ENCODE measurements around the gene ZNF148.

Gene ZNF148

DNA sequence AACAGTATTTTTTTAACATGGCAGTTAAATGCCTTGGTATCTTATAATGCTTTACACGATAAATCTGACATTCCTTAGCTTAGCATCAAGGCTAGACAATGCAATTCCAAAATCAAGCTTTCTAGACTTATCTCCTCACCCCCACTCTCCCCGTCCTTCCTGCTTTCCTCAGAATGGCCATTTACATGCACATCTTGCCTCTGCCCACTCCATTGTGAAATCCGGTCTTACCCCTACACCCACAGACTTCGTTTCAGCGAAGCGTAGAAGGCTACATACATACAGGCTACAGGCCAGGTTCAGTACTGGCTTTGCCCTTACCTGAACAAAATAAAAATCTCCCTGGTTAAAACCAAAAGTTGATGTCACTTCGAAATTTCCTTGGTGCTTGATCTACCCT, 104.0 kb downstream of the ZNF148 start:
- FAIRE-seq, result no peak

DNA sequence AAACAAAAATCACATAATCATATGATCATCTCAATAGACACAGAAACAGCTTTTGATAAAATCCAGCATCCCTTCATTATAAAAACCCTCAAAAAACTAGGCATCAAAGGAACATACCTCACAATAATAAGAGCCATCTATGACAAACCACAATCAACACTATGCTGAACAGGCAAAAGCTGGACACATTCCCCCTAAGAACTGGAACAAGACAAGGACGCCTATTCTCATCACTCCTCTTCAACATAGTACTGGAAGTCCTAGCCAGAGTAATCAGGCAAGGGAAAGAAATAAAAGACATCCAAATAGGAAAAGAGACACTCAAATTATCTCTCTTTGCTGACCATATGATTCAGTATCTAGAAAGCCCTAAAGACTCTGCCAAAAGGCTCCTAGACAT, 107.7 kb downstream of the ZNF148 start:
- no peak for FAIRE-seq

DNA sequence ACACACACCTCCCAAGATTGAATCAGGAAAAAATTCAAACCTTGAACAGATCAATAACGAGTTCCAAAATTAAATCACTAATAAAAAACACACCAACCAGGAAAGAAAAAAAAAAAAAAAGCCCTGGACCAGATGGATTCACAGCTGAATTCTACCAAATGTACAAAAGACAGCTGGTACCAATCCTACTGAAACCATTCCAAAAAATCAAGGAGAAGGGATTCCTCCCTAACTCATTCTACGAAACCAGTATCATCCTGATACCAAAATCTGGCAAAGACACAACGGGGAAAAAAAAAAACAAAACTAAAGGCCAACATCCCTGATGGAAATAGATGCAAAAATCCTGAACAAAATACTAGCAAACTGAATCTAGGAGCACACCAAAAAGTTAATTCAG, 108.2 kb downstream of the ZNF148 start:
- FAIRE-seq, result no peak

DNA sequence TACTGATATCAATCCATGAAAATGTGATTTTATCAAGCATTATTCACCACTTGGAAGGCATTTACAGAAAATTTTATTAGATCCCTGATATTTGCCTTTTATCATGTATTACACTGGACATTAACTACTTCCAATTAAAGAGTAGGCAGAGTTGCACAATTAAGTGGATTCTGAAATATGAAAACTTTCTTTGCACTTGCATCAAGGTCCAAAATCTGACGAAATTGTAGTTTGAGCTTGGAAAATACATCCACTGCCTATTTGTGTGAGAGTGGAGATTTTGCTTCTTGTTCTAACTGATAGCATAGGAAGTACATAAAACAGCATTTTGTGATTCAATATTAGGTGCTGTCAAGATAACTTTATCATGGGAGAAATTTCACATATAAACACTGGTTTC, 113.0 kb downstream of the ZNF148 start:
- no peak for FAIRE-seq

DNA sequence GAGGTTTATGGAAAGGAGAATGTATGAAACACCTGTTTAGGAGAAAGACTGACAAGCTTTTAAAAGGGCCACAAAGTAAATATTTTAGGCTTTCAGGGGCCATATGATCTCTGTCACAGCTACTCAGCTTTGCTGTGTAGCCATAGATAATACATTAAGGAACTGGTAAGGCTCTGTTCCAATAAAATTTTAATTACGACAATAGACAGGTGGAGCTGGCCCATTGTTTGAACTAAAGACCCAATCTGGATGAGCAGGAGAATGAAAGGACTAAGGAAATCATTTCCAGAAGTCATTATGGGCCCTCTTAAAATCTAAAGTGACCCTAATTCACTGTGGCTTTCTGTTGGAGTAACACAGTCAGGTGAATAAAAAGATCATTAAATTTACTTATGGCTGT, 114.1 kb downstream of the ZNF148 start:
- no peak for FAIRE-seq

DNA sequence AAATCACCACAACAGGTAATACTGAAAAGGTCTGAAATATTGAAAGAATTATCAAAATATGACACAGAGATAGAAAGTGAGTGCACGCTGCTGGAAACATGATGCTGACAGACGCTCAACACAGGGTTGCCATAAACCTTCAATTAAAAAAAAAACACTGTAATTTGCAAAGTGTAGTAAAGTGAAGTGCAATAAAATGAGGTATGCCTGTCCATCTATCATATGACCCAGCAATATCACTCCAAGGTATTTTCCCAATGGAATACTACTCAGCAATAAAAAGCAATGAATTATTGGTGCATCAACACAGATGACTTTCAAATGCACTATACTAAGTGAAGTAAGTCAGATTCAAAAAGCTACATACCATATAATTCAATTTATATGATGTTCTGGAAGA, 115.0 kb downstream of the ZNF148 start:
- FAIRE-seq, result no peak

DNA sequence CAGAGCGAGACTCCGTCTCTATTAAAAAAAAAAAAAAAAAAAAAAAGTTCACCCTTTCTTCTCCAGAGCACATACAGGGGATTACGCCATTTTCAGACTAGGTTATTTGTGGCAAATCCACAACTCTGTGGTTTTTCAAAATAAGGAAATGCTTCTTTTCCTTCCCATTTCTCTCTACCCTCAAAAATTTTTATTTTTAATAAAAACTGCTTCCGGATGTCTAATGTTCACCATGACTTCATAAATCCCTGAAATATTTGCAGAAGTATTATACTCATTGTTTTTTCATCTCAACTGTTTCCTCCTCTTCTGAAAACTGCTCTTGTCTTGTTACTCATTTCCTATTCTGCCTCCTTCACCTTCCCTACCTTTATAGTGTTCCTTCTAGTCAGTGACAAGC, 117.6 kb downstream of the ZNF148 start:
- FAIRE-seq, result no peak

DNA sequence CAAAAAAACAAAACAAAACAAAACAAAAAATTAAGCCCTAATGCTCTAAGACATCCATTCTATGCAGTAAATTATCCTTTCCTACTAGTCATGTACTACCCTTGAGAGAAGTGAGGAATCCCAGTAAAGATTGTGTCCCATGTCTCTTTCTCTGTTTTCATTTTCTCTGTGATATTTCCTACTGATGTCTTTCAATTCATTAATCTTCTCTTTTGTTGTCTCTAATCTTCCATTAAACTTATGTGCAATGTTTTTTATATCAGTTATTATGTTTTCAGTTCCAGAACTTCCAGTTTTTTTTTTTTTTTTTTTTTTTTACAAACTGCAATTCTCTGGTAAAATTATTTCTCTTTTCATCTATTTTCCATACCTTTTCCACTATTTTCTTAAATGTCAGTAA, 118.5 kb downstream of the ZNF148 start:
- FAIRE-seq, result no peak

DNA sequence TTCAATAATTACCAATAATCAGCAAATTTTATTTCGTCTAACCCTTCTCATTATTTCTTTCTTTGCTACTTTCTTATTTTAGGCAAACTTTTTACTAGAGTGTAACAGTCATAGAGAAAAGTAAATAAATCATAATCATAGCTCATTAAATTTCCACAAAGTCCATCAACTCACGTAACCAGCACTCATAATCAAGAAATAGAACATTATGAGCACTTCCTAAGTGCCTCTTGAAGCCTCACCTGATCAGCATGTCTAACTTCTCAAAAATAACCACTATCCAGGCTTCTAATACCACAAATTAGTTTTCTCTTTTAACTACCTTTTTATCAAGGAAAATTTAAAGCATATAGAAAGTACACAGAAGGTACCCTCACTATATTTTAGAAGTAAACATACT, 124.2 kb downstream of the ZNF148 start:
- no peak for FAIRE-seq

DNA sequence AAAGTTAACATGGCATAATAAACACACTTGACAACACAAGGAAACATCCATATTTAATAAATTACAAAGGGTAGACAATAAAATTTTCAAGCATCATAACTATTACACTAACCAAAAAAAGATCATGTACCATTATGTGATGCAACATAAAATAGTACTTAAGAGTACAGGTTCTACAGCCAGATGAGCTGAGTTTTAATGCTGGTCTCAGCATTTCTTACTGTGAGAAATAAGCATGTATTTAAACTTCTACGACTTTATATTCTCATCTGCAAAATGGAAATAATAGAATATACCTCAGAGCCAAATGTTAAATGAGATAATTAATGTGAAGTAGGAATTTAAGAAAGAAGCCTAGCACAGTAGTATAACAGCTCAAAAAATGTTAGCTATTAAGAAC, 128.9 kb downstream of the ZNF148 start:
- FAIRE-seq, result no peak

DNA sequence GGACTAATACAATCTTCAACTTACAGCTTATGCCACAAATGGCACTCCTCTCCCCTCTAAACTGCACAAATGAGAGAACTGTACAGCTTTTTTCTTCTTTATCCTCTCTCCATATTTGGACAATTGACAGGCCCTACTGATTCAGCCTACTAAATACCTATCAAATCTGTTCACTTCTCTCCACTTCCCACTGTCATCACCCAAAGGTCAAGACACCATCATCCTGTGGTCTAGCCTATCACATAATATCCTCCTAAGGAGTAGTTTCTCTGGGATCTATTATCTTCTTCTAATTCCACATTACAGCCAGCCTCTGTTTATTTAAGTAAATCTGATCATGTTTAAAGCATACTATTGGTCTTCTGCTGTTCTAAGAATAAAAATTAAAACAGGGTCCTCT, 129.6 kb downstream of the ZNF148 start:
- no peak for FAIRE-seq

DNA sequence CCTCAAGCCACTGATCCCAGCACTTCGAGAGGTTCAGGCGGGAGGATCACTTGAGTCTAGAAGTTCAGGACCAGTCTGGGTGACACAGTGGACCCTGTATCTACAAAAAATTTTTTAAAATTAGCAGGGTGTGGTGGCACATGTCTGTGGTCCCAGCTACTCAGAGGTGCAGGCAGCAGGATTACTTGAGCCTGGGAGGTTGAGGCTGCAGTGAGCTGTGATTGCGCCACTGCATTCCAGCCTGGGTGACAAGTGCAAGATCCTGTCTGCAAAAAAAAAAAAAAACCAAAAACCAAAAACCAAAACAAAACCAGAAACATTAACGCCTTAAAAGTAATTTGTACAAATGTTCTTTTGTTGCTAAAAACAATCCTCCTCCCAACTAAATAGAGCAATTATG, 134.6 kb downstream of the ZNF148 start:
- FAIRE-seq, result no peak

DNA sequence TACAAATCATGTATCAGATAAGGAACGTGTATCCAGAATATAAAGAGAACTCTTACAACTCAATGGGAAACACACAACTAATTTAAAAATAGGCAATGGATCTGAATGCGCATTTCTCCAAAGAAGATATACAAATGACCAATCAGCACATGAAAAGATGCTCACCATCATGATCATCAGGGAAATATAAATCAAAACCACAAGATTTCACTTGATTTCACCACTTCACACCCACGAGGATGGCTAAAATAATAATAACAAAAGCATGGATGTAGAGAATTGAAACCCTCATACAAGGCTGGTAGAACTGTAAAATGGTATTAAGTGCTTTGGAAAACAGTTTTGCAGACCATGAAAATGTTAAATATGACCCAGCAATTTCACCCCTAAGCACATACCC, 135.9 kb downstream of the ZNF148 start:
- no peak for FAIRE-seq

DNA sequence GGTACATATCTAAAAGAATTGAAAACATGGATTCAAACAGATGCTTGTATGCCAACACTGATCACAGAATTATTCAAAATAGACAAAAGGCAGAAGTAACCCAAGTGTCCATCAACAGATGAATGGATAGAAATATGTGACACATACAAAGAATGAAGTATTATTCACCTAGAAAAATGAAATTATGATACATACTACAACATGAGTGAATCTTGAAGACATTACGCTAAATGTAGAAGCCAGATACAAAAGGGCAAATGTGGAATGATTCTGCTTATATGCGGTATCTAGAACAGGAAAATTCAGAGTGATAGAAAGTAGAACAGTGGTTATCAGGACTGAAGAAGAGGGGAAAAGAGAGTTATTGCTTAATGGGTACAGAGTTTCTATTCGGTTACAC, 136.4 kb downstream of the ZNF148 start:
- no peak for FAIRE-seq

DNA sequence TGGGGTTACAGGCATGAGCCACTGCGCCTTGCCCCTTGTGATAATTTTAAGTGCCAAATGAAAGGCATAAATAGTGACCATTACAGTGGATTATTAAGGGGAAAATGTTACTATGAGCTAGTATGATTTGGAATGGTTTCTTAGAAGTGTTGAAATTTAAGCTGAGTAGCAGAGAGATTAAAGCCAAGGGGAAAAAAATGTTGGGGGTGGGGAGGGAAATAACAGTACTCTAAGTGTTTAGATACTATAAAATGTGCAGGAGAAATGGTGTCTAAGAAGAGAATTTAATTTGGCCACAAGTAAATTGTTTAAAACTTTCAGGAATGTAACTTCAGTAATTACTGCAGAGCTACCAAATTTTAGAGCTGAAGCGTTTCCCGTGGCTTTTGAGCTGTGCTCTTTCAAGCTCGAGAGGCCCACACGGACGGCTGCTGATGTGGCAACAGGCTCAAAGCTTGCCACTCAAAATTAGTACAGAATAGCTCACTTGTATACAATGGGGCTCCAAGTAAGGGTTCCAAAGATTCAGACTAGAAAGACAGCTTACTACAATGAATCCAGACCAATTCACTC, 138.7 kb downstream of the ZNF148 start:
- FAIRE-seq, result no peak

DNA sequence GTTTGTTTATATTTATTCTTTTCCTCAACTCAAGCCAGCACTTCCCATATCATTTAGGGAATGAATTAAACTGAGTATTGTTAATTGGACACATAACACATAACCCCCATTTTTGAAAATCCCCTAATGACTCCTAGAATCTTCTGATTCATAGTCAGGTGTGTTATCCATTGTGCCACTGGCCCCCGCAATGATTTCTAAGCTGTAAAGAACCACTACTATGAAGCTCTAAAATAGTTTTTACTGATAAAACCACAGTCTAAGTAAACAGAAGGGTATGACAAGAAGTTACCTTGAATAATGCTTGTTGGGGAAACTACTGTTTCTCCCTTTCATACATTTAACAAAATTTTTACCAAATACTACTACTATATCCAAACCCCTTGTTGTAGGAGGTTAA, 140.3 kb downstream of the ZNF148 start:
- FAIRE-seq, result no peak

DNA sequence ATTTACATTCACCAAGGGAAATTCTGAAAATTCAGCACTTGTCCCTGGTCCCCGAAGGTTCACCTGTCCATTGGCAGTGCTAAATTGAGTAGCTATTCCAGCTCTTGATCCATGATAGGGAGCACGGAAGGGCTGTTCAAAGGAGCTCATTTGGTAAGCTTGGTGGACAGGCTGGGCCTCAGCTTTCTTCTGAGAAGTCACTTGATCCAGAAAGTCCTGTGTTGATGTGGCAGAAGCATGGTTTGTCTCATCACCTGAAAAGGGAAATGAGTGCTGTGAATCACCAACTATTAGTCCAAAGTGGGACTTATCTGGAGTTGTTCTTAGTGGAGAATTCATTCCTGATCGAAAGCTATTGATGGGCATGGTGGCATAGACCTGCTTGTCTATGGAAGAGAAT, 142.7 kb downstream of the ZNF148 start:
- FAIRE-seq, result no peak

DNA sequence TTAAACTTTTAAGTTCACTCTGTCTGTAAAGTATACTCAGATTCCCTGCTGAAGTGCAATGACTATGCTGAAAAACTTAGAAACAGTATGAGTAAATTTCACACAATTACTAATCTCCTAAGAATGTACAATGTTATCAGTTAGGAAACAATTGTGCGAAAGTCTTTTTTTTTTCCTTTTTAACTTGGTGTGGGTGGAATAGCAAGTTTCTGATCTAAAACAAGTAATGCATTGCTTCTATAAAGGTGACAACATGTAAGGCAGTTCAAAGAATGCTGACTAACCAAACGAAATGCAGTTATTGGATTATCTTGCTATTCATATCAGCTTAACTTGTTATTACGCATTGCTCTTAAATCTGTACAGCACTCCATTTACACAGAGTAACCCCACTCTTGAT, 143.2 kb downstream of the ZNF148 start:
- no peak for FAIRE-seq

DNA sequence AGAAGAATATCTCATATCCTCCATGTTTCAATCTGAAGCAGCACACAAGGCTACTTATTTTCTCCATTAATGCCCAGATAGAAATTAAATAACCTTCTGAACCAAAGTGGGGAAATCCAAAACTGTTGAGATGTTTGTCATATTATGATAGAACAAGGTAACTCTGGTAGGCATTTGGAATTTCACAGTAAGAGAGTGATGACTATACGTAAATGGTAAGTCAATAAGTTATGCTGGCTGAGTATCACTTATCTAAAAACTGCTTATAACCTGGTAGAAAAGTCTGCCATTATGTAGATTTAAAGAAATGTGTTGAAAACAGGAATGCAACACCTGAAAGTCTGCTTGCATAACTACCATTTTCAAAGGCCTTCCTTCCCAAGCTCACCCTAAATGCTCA, 145.4 kb downstream of the ZNF148 start:
- FAIRE-seq, result no peak

DNA sequence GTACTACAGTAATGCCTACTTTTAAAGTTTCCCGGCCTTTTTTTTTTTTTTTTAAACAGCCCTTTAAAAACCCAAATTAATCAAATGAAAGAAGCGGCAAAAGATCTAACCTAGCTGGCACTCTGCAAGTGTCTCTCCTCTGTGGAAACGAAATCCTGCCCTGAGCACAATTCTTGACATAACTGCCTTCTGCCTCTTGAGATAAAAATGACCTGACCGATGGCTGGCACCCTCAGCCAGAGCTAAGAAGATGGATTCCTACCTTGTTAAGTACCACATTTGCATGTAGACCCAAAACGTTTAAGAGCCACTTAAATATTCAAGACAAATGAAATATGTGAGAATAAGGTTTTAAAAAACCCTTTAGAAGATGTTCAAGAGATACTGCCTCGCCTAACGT, 146.0 kb downstream of the ZNF148 start:
- FAIRE-seq, result no peak

DNA sequence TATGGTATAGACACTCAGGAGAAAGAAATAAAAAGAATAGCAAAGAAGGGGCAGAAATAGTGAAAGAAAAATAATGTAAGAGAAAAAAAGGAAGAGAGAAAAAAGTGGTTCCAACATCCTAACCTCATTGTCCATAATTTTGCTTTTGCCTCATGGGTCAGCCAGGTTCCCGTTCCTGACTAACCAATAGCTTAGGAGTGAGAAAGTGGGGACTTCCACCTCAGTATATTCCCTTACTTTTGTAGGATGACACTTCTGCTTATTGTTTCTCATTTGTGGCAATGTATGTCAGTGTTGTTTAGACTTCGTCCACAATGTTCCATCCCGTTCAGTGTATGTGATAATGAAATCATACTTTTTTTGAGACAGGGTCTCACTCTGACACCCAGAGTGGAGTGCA, 153.3 kb downstream of the ZNF148 start:
- FAIRE-seq, result no peak

DNA sequence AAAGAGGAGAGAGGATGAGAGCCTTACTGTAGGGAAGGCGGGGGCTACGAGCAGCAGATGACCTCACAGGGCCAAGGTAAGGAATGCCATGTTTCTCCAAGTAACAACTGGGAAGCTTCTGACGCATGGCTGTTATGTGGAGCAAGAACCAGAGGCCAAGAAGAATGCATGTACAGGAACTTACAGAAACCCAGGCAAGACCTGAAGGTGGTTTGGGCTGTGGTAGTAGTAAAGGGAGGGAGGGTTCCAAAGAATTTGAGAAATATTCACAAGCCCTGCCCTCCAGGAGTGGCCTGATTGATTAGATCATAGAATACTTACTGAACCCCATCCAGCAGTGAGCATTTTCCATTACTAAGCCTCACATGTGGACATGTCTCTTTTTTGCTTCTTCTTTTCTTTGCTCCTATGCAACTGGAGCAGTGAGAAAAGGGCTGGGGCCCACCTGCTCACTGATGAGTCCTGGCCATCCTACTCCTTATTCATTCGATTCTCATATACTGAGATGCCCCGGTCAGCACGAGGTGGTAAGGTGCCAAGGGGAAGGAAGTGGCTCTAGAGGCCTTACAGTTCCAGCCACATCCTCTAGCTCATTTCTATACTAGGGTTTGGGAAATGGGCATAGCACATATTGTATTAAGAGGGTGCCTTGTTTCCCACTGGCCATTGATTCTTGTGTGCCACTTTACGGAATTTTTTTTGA, 154.2 kb downstream of the ZNF148 start:
- FAIRE-seq, result no peak

DNA sequence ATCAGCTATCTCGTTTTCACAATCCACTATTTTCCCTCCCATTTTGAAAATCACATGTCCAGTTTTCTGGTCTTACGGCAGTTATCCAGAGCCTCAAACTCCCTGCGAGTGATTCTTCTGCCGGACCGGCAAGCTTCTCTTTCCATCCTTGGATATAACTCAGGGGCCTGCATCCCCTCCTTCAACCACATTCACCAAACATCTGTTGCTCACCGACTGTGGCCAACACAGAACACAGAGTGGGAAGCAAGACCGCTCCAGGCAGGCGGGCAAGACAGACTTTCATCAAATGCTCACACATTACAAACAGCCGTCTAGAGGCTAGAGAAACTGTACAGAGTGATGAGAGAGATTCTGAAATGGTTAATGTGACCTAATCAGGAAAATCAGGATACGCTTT, 154.9 kb downstream of the ZNF148 start:
- no peak for FAIRE-seq

DNA sequence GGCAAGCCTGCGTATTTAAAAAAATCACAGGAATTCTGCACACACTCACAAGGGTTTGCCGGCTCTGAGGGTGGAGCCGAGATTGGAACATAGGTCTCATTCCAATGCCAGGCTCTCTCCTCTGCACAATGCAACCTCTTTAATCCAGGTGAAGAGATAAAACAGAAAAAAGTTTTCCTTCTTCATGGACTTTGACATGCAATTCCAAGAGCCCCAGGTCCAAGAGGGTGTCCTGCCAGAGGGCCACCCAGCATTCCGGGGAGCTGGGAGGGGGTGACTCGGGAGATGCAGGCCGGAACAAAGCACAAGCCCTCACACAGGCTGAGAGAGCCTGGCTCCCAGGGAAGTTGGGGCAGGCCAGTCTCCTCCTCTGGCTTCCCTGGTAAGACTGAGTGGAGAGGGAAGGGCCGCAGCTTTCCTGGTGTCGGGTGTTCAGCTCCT, 155.8 kb downstream of the ZNF148 start:
- FAIRE-seq, result no peak

DNA sequence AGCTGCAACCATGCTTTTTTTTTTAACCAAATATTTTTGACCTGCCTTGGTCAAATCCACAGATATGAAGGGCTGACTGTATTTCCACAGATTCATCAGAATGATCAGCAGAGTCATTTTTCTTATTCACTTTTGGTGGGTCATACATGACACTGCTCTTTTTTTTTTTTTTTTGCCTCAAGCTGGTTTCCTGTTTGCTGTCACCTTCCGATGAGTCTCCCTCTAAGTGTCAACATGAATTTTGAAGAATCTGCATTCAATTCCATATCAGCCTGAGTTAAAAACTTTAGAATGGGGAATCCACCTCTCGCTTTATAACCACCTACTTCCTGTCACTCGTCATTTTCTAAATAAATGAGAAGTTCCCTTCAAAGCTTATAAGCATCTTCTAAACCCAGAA, 160.4 kb downstream of the ZNF148 start:
- FAIRE-seq, result no peak
